DND-41 (cell line): ENCODE measurements around the gene PIK3R2.

Experiments
- ATAC-seq: fragments of 200-7000 bp; cut with Tn5 transposase; 3 replicates; pipeline ENCODE4 v1.9.1; 2021; ENCODE audit warnings: low read depth; ENCODE audit not compliant: insufficient read depth
- DNase-seq: peaks from one replicate; pipeline ENCODE4 v3.0.0-alpha.2; 2020
- H2AFZ ChIP-seq: 2 replicates; pipeline ENCODE4 v1.6.0; 2012; ENCODE audit warnings: low read depth, low read length
- H3K27ac ChIP-seq: 2 replicates; pipeline ENCODE4 v1.5.1; 2012; ENCODE audit warnings: low read length, inconsistent platforms
- H3K27me3 ChIP-seq: fragments of 200-600 bp; sonication (generic); 2 replicates; pipeline ENCODE4 v1.6.0; 2012; ENCODE audit warnings: low read length, mild to moderate bottlenecking, inconsistent platforms; ENCODE audit not compliant: insufficient read depth, poor library complexity
- H3K36me3 ChIP-seq: 2 replicates; pipeline ENCODE4 v1.5.1; 2012; ENCODE audit warnings: low read length, inconsistent platforms; ENCODE audit not compliant: insufficient read depth
- H3K4me1 ChIP-seq: 2 replicates; pipeline ENCODE4 v1.5.1; 2012; ENCODE audit warnings: mild to moderate bottlenecking, low read length; ENCODE audit not compliant: insufficient read depth
- H3K4me2 ChIP-seq: 2 replicates; pipeline ENCODE4 v1.6.0; 2012; ENCODE audit warnings: mild to moderate bottlenecking, moderate library complexity, low read length, inconsistent platforms; ENCODE audit not compliant: insufficient read depth
- H3K4me3 ChIP-seq, 2 experiments: fragments of 200-600 bp in 1 of 2; shearing (Covaris generic) in 1 of 2; 2 replicates each; pipeline ENCODE4 v1.5.1; 2012 to 2016; ENCODE audit warnings: inconsistent platforms in 2 of 2, low read length in 2 of 2, mild to moderate bottlenecking in 2 of 2, low read depth in 1 of 2, moderate library complexity in 1 of 2
- H3K79me2 ChIP-seq: 2 replicates; pipeline ENCODE4 v1.6.0; 2012; ENCODE audit warnings: low read length, inconsistent platforms; ENCODE audit not compliant: insufficient read depth
- H3K9ac ChIP-seq: 2 replicates; pipeline ENCODE4 v1.6.0; 2012; ENCODE audit warnings: low read depth, mild to moderate bottlenecking, inconsistent platforms, low read length, moderate library complexity
- H3K9me3 ChIP-seq: 2 replicates; pipeline ENCODE4 v1.5.1; 2012; ENCODE audit warnings: low read length, moderate library complexity, mild to moderate bottlenecking, inconsistent platforms; ENCODE audit not compliant: insufficient read depth, severe bottlenecking
- H4K20me1 ChIP-seq: 2 replicates; pipeline ENCODE4 v1.6.0; 2012; ENCODE audit warnings: low read length; ENCODE audit not compliant: insufficient read depth
- CTCF ChIP-seq: IDR thresholded peaks from 2 replicates; pipeline ENCODE4 v1.5.1; 2012; ENCODE audit warnings: borderline replicate concordance, low read length, moderate library complexity, mild to moderate bottlenecking; ENCODE audit not compliant: poor library complexity, severe bottlenecking; ENCODE audit errors: extremely low read depth
- EZH2 ChIP-seq: IDR thresholded peaks from 3 replicates; pipeline ENCODE4 v1.6.1; 2012; ENCODE audit warnings: borderline replicate concordance, low read depth, mild to moderate bottlenecking, moderate library complexity, low read length, inconsistent platforms; ENCODE audit not compliant: severe bottlenecking

The PIK3R2 gene

GRCh38 chr19:18165794-18166544, 13.0 kb downstream of the PIK3R2 start:
- no peak overlapping the region for H3K27ac ChIP-seq
- DNase-seq (no peak), ATAC-seq (no peak)
- no peaks in the 10 kb centered on the region for H3K79me2 ChIP-seq
- no peak overlapping the region for H3K4me3 ChIP-seq
- peaks cover 9% of the 10 kb centered on the region for H4K20me1 ChIP-seq
- H3K4me1 ChIP-seq, result peaks cover 8% of the 10 kb centered on the region
- H2AFZ ChIP-seq, result no peak overlapping the region
- H3K9ac ChIP-seq, result no peak overlapping the region
- TF ChIP-seq EZH2 (no peak), CTCF (no peak)
- no peaks in the 10 kb centered on the region for H3K27me3 ChIP-seq
- H3K36me3 ChIP-seq, result peaks cover 62% of the 10 kb centered on the region
- no peaks in the 10 kb centered on the region for H3K9me3 ChIP-seq
- H3K4me2 ChIP-seq, result no peak overlapping the region

GRCh38 chr19:18167011-18167410, 14.0 kb downstream of the PIK3R2 start:
- Histone ChIP-seq H3K79me2 (no peaks in the 10 kb centered on the region), H3K9me3 (no peaks in the 10 kb centered on the region), H3K27me3 (no peaks in the 10 kb centered on the region), H4K20me1 (peaks cover 2% of the 10 kb centered on the region; the same call in 1 of the 2 replicates), H3K4me1 (no peaks in the 10 kb centered on the region), H3K36me3 (peaks cover 56% of the 10 kb centered on the region), H3K9ac (no peak overlapping the region), H2AFZ (no peak overlapping the region), H3K27ac (no peak overlapping the region), H3K4me2 (no peak overlapping the region), H3K4me3 (no peak overlapping the region)
- no peak for DNase-seq
- TF ChIP-seq EZH2 (no peak), CTCF (no peak)
- ATAC-seq, result no peak

- no peaks in the 10 kb centered on the region for H3K27me3 ChIP-seq
- peaks cover 3% of the 10 kb centered on the region for H3K4me1 ChIP-seq
- H4K20me1 ChIP-seq, result no peaks in the 10 kb centered on the region
- H3K27ac ChIP-seq, result no peak overlapping the region
- TF ChIP-seq CTCF (peak; percentile 80), EZH2 (no peak)
- H3K9me3 ChIP-seq, result no peaks in the 10 kb centered on the region
- no peak overlapping the region for H3K4me2 ChIP-seq
- DNase-seq (peak; percentile 63), ATAC-seq (peak; percentile 95)
- no peak overlapping the region for H3K4me3 ChIP-seq
- H3K79me2 ChIP-seq, result no peaks in the 10 kb centered on the region
- peaks cover 46% of the 10 kb centered on the region for H3K36me3 ChIP-seq
- H3K9ac ChIP-seq, result no peak overlapping the region
- no peak overlapping the region for H2AFZ ChIP-seq
Observed at GRCh38 chr19:18167975-18168645, 15.1 kb downstream of the PIK3R2 start.
